GM12865 (cell line): Measurements from ENCODE around the gene DGAT2.

Source experiments
- DNase-seq: peaks from one replicate; pipeline ENCODE4 v3.0.0; 2010; ENCODE audit warnings: low read depth
- H3K4me3 ChIP-seq: 2 replicates; pipeline ENCODE4 v1.5.1; 2011; ENCODE audit warnings: mild to moderate bottlenecking, low read depth, low read length, control low read depth
- TF ChIP-seq, protein P1 (sequence below): IDR thresholded peaks from 2 replicates; pipeline ENCODE4 v1.5.1; 2011; ENCODE audit warnings: low read length, control low read depth, low read depth, inconsistent platforms; ENCODE audit not compliant: insufficient read depth; ENCODE audit errors: missing control alignments

The DGAT2 gene

DNA sequence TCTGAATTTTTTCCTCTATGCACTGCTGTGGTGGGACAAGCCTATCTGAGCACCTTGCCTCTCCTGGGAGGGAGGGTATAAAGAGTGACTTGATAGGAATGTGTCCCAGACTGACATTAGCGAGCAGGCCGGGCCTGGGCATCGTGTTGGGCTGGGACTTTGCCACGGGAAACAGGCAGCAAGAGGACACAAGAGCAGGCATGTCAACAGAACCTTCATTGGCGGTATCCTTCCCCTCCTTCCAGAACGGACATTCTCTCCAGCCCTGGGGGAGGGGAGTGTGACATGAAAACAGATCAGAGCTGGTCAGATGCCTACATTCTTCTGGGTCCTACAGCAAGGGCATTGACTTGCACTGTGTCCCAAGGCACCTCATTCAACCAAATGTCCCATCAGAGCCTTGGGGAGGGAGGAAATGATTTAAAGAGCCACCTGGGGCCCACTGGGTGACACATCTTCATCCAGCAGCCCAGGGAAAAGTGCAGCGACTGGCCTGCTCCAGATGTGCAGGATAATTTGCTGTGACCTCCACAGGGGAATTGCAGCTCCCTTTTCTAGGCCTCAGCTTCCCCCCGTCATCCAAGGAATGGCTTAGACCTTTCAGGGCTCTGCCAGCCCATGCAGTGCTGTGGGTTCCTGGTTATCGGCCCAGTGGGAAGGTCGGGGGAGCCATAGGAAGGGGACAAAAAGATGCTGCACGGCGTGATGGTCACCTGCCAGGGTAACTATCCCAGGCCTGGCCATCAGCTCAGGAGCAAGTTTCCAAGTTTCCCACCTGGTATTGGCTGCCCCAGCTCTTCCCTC is 24.6 kb downstream of the DGAT2 start:
- DNase-seq, result no peak
- TF ChIP-seq, protein P1, sequence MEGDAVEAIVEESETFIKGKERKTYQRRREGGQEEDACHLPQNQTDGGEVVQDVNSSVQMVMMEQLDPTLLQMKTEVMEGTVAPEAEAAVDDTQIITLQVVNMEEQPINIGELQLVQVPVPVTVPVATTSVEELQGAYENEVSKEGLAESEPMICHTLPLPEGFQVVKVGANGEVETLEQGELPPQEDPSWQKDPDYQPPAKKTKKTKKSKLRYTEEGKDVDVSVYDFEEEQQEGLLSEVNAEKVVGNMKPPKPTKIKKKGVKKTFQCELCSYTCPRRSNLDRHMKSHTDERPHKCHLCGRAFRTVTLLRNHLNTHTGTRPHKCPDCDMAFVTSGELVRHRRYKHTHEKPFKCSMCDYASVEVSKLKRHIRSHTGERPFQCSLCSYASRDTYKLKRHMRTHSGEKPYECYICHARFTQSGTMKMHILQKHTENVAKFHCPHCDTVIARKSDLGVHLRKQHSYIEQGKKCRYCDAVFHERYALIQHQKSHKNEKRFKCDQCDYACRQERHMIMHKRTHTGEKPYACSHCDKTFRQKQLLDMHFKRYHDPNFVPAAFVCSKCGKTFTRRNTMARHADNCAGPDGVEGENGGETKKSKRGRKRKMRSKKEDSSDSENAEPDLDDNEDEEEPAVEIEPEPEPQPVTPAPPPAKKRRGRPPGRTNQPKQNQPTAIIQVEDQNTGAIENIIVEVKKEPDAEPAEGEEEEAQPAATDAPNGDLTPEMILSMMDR, result no peak
- no peak overlapping the region for H3K4me3 ChIP-seq

DNA sequence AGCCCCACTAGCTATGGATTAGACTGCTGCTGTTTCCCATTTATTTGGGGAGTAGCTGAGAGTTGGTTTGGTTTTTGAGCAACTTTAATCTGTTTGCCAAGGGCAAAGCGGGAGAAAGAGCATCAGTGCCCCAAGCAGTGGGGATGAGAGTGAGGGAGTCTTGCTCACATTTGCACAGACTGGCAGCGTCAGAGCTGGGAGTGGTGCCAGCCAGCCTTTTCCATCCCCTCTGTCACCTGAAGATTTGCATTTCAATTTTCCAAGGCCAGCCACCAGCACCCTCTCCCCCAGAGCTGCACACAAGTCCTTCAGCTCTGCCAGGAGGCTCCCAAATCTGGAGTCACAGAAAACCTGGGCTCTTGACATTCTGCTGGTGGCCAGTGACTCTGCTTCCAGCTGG is 25.4 kb downstream of the DGAT2 start:
- H3K4me3 ChIP-seq, result no peak overlapping the region
- TF ChIP-seq, protein P1, result no peak
- DNase-seq, result no peak

DNA sequence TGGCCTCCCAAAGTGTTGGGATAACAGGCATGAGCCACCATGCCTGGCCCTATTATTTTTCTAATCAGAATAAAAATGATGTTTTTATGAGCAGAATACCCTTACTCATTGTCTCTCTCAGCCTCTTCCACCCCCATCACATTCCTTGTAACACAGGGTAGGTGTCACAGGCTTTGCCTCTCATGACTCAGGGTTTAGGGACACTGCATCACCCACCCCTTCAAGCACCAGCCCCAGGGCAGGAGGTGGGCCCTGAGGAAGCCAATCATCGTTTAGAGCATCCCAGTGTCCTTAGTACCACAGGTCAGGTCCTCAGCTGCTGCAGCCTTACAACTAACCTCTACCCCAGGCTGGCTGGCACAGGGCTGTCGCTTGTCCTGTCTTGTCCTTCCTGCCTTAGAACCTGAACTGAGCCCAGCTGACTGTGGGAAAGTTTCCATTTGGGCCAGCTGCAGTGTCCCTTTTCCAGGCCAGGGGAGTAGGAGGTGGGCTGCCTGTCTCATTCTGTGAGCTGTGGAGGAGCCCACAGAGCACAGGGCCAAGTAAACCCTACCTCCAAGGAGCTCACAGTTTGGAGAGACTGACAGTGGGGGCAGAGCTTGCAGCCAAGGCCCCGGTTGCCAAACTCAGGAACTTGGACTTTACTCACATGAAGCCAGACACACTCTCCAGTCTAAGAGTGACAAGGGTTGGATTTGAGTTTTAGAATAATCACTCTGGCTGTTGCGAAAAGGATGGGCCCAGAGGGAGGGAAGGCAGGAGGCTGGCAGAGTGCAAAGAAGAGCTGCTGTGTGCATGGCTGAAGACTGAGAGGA is 26.9 kb downstream of the DGAT2 start:
- TF ChIP-seq, protein P1, result no peak
- no peak for DNase-seq
- no peak overlapping the region for H3K4me3 ChIP-seq

DNA sequence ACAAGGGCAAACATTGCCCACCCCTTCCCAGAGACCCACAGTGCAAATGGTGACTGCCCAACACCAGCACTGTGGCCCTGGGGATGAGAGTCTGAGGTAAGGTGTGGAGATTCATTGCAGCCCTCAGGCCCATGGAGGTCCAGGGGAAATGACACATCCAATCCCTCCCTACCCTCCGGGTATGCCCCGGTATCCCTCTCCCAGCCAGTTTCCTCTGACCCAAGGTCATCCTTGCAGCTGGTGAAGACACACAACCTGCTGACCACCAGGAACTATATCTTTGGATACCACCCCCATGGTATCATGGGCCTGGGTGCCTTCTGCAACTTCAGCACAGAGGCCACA is 27.5 kb downstream of the DGAT2 start:
- TF ChIP-seq, protein P1, result no peak
- DNase-seq, result no peak
- H3K4me3 ChIP-seq, result no peak overlapping the region

DNA sequence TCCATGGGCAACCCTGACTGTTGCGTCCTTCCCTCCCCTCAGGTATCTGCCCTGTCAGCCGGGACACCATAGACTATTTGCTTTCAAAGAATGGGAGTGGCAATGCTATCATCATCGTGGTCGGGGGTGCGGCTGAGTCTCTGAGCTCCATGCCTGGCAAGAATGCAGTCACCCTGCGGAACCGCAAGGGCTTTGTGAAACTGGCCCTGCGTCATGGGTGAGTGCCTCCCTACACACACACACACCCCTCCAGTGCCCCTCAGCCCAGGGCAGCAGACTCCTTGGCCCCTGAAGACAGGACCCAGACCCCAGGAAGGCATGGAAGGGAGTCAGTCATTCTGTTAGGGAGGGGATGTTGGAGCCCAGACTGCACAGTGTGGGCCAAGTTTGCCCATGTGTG is 28.5 kb downstream of the DGAT2 start:
- peak; percentile 67 for DNase-seq
- H3K4me3 ChIP-seq, result no peak overlapping the region
- TF ChIP-seq, protein P1, result no peak

DNA sequence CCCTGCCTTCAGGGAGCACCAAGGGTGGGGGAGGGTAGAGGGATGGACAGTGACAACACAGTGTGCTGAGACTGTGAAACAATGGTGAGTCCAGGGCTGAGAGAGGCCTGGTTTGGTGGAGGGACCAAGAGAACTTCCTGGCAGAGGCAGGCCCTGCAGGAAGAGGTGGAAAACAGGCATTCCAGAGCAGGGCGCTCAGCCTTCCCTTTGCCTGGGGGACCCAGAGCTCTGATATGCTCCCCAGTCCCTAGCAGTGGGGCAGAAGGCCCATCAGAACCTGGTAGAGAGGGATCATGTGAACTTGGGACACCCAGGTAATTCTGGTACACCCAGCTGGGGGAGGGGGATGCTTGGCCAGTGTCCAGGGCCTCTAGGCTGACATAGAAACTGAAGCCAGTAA is 29.2 kb downstream of the DGAT2 start:
- no peak overlapping the region for H3K4me3 ChIP-seq
- TF ChIP-seq, protein P1, result no peak
- DNase-seq, result no peak
